Bone marrow (tissue), 2 donors: Measurements from ENCODE around the gene EGLN2.
"Not testable (repeated sequence)": the region's sequence is repeated elsewhere in the genome, so short reads cannot be mapped to it uniquely, and the experiment has no call there.

Experiments
- DNase-seq, 2 donors: peaks; one replicate each; lab custom pipeline; 2025; lab: John Stamatoyannopoulos, UW

Gene EGLN2

DNA sequence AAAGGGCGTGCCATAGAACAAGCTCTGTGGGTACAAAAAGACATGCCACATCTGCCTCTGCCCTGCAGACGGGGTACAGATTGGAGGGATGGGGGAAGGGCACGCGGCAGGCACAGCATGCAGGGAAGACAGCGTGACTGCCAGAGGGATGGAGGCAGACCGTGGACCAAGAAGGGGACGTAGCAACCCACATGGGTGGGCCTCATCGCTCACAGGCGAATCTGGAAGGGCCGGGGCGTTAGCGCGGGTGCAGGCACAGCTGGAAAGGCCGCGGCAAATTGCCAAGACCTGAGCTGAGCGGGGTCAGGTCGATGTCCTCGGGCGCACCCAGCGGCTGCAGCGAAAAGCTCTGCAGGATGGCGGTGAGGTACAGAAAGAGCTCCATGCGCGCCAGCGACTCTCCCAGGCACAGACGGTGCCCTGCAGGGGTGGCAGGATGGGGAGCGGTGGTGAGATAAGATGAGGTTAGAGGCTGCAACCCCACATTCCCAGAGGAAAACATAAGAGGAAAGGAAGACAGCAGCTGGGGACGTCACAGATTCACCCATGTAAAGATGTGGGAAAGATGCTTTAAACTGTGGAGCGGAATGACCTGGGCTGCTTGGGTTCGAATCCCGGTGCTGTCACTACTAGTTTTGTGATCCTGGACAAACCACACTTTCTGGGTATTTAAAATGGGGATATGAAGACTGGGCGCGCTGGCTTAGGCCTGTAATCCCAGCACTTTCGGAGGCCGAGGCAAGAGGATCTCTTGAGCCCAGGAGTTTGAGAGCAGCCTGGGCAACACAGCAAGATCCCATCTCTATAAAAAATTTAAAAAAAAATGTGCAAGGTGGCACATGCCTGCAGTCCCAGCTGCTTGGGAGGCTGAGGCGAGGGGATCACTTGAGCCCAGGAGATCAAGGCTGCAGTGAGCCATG, 19.7 kb downstream of the EGLN2 start:
- peak; percentile 45 to 56 for DNase-seq

DNA sequence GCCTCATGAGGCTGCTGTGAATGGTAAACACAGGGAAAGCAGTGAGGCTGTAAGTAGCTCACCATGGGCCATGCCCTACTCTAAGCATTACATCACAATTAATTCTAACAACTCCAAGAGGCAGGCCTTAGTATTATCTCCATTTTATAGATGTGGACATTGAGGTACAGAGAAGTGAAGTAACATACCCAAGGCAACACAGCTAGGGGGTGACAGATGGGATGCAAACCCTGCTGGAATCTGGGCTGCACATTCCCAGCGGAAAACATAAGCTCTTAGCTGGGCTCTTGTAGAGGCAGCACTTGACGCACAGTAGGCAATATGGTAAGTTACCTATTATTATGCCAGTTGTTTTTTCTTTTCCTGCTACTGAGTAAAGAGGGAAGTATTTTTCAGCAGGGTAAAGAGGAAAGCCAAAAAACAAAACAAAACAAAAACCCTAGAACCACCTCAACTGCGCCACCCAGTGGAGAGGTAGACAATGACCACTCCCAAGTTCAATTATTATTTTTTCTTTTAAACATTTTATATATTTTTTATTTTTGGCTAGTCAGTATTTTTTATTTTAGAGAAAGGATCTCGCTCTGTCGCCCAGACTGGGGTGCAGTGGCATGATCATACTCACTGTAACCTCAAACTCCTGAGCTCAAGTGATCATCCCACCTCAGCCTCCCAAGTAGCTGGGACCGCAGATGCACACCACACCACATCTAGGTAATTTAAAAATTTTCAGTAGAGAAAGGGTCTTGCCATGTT, 20.7 kb downstream of the EGLN2 start:
- DNase-seq, result peak in 1 of 2 donors; percentile 41

DNA sequence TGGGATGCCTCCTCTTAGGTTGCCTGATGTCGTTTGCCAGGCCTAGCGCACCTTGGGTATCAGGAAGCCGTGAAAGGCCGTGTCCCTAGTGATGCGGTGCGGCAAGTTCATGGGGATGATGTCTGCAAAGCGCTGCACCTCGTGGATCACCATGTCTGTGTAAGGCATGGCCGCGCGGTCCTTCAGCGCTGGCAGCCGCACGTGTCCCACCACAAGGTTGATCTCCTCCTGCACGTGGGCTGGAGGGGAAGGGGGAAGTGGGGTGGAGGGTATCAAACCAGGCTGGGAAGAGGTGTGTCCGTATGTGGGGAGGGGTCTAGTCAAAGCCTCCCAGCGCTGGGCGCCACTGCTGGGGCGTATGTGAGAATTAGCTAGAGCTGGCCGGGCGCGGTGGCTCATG, 23.2 kb downstream of the EGLN2 start:
- DNase-seq, result no peak

DNA sequence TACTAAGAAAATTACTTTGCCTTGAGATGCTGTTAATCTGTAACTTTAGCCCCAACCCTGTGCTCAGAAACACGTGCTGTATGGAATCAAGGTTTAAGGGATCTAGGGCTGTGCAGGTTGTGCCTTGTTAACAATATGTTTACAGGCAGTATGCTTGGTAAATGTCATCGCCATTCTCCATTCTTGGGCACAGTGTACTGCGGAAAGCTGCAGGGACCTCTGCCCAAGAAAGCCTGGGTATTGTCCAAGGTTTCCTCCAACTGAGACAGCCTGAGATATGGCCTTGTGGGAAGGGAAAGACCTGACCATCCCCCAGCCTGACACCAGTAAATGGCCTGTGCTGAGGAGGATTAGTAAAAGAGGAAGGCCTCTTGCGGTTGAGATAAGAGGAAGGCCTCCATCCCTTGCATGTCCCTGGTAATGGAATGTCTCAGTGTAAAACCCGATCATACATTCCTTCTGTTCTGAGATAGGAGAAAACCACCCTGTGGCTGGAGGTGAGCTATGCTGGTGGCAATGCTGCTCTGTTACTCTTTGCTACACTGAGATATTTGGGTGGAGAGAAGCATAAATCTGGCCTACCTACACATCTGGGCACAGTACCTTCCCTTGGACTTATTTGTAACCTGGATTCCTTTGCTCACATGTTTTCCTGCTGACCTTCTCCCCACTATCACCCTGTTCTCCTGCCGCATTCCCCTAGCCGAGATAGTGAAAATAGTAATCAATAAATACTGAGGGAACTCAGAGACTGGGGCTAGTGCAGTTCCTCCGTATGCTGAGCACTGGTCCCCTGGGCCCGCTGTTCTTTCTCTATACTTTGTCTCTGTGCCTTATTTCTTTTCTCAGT, 23.9 kb downstream of the EGLN2 start:
- DNase-seq, result not testable (repeated sequence)

DNA sequence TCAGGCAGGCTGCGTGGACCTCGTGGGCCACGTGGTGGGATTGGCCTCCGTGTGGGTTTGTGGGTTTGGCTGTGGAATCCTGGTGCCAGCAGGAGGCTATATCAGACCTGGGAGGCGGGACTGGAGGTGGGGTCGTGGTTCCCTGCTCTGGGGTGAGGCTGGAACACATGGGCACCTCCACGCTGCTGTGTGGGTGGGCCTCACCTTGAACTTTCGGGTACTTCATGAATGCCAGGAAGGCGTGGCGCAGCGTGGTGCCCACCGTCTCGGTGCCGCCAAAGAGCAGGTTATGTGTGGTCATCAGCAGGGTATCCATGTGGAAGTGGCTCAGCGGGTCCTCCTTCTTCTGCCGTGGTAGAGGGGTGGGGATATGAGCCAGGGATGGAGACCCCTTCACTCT, 25.9 kb downstream of the EGLN2 start:
- not testable (repeated sequence) for DNase-seq

DNA sequence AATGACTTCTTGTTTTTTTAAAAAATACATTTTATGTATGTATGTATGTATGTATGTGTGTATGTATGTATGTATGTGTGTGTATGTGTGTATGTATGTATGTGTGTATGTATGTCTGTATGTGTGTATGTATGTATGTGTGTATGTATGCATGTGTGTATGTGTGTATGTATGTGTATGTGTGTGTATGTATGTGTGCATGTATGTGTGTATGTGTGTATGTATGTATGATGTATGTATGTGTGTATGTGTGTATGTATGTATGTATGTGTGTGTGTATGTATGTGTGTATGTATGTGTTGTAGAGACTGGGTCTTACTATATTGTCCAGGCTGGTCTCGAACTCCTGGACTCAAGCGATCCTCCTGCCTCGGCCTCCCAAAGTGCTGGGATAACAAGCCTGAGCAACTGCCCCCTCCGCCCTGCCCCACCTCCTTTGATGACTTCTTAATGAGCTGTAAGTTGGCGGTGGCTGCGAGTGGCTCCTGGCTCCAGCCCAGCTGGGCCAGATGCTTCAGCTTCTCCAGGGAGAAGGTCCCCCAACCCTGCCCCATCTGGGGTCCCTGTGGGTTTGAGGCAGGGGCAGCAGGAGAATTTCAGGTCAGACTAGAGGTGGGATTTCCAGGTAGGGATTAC, 26.6 kb downstream of the EGLN2 start:
- DNase-seq, result not testable (repeated sequence)

DNA sequence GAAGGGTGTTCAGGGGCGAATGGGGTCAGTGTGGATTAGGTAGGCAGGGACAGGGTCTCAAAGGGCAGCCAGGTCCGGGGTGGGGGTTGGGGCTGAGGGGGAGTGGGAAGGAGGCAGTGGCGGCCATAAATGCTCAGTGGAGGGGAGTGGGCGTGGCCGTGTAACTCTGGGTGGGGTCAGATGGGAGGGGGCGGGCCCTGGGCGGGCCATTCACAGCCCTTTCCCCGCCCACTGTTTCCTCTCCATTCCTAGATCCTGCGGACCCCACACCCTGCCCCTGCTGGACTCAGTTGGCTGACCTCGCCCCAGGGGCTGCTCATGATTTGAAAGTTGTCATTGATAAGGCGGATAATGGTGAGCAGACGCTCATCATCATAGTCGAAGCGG, 27.3 kb downstream of the EGLN2 start:
- not testable (repeated sequence) for DNase-seq

DNA sequence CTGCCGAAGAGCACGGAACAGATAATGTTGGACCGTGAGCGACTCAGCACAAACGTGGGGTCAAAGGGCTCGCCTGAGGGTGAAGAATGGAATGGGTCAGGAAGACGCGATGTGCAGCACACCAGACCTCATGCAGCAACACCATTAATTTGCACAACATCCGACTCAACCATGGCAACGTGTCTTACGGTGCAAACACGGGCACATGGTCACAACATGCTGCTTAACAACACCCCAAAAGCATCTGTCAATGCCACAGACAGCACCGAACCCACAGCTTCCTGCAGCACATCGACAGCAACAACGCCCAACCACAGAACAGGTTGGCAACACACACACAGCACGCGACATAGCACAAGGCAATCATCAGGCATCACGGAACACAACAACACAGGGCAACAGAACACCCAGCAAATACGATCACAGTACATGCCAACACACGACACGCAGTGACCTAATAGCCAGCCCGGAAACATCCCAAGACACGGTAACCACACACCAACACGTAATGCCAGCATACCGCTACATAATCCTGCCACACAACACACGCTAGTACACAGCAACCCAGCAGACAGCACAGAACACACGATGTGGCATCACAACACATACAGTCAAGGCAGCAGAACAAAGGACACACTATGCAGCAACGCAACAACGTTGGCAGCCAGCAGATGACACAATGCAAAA, 27.9 kb downstream of the EGLN2 start:
- not testable (repeated sequence) for DNase-seq

DNA sequence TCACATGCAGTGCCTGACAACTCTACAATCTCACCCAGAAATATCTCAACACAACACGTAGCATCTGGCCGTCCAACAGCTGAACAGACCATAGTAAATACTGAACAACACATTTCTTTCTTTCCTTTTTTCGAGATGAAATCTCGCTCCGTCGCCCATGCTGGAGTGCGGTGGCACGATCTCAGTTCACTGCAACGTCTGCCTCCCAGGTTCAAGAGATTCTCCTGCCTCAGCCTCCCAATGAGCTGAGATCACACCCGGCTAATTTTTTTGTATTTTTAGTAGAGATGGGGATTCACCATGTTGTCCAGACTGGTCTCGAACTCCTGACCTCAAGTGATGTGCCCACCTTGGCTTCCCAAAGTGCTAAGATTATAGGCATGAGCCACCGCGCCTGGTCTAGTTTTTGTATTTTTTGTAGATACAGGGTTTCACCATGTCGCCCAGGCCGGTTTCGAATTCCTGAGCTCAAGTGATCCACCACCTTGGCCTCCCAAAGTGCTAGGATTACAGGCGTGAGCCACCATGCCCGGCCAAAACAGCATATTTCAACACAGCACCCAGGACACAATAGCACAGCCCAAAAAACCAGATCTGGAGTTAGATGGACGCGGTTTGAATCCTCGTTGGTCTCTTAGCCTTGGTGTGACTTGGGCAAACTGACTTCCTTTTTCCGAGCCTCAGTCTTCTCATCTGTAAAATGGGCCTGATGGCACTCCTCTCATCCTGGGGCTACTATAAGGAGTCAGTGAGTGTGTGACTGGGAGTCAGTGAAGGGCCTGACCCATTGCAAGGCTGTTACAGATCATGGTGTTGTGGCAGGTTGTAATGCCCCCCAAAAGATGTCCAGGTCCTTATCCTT, 28.6 kb downstream of the EGLN2 start:
- no peak for DNase-seq

DNA sequence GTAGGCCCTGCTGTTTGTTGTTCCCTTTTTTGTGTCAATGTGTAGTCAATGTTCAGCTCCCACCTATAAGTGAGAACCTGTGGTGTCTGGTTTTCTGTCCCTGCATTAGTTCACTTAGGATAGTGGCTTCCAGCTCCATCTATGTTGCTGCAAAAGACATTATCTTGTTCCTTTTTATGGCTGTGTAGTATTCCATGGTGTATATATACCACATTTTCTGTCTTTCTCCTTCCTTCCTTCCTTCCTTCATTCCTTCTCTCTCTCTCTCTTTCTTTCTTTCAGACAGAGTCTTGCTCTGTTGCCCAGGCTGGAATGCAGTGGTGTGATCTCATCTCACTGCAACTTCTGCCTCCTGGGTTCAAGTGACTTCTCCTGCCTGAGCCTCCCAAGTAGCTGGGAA, 30.2 kb downstream of the EGLN2 start:
- DNase-seq, result no peak

DNA sequence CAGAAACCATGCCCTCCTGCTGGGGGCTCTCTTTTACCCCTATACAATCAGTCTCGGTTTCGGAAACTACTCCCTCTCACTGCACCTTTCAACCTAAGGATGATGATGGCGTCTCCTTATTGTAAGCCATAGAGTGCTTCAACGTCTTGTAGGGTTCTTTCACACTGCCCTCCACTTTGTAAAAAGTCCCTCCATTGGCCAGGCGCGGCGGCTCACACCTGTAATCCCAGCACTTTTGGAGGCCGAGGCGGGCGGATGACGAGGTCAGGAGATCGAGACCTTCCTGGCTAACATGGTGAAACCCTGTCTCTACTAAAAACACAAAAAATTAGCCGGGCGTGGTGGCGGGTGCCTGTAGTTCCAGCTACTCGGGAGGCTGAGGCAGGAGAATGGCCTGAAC, 31.8 kb downstream of the EGLN2 start:
- not testable (repeated sequence) for DNase-seq

DNA sequence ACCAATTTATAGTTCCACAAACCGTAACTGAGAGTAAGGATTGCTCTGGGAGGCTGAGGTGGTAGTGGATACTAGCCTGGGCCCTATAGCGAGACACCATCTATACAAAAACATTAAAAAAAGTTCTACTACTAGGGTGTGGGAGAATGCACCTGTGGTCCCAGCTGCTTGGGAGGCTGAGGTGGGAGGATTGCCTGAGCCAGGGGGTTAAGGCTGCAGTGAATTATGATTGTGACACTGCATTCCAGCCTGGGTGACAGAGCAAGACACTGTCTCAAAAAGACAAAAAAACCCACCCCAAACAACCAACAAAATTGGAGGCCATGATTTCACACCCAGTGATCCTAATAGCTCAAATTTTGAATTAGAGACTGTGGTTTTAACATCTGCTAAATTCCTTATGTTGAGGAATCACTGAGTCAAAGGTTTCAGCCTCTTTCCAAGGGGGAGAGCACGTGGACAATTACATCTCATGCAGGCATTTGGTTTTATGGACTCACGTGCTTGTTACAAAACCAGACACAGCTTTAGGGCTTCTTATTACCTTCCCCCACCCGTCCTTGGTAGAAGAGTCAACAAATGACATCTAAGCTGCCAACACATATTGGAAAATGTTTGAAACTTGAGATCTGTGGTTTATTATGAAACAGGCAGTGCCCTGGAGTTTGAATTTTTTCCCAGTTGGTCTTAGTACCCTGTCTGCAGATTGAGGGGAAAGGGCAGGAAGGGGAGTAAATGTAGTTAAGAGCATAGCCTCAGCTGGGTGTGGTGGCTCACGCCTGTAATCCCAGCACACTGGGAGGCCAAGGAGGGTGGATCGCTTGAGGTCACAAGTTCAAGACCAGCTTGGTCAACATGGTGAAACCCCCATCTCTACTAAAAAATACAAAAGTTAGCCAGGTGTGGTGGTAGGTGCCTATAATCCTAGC, 32.8 kb downstream of the EGLN2 start:
- no peak for DNase-seq

DNA sequence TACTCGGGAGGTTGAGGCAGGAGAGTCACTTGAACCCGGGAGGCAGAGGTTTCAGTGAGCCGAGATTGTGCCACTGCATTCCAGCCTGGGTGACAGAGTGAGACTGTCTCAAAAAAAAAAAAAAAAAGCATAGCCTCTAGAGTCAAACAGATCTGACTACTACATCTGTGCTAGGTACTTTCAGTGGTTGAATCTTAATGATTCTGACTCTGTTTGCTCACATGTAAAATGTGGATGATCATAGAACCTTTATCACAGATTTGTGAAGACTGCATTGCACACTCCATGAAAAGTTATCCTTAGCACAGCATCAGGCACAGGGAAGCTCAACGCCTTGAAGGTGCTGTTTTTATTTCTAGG, 33.4 kb downstream of the EGLN2 start:
- not testable (repeated sequence) for DNase-seq

DNA sequence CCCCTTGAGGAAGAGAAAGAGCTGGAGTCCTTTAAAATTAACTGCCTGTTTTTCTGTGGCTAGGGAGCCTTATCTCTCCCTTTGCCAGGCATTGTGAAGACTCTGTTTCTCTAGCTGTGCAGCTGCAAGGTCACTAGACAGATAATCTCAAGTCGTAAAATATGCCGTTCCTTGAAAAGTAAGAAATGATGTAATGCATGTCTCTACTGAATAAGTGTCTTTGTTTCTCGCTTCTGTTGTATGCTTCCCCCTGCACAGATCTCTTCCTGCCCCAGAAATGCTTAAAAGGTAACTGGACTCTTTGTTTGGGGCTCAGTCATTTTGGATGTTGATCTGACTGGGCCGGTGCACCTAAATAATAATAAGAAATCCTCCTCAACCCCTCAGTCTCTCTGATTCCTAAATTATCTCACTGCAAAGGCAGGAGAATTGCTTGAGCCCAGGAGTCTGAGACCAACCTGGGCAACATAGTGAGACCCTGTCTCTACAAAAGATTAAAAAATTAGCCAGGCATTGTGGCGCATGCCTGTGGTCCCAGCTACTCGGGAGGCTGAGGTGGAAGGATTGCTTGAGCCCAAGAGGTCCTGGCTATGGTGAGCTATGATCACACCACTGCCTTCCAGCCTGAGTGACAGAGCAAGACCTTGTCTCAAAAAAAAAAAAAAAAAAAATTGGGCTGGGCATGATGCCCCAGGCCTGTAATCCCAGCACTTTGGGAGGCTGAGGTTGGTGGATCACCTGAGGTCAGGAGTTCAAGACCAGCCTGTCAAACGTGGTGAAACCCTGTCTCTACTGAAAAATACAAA, 34.9 kb downstream of the EGLN2 start:
- not testable (repeated sequence) for DNase-seq

DNA sequence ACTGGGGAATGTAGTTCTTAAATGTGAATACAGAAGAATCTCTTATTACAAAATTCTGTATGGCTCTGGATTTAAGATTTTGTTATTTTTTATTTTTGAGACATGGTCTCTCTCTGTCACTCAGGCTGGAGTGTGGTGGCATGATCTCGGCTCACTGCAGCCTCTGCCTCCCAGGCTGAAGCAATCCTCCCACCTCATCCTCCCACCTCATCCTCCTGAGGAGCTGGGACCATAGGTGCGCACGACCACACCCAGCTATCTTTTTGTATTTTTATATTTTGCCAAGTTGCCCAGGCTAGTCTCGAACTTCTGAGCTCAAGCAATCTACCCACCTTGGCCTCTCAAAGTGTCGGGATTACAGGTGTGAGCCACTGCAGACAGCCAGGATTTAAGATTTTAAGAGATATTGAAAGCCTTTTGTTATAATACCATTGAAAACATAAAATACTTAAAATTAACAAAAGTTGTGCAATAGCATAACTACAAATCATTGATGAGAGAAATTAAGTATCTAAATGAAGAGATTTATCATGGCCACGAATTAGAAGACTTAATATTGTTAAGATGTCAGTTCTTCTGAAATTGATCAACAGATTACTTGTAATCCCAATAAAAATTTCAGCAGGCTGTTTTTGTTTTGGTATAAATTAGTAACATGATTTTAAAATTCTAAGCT, 37.9 kb downstream of the EGLN2 start:
- DNase-seq, result no peak

DNA sequence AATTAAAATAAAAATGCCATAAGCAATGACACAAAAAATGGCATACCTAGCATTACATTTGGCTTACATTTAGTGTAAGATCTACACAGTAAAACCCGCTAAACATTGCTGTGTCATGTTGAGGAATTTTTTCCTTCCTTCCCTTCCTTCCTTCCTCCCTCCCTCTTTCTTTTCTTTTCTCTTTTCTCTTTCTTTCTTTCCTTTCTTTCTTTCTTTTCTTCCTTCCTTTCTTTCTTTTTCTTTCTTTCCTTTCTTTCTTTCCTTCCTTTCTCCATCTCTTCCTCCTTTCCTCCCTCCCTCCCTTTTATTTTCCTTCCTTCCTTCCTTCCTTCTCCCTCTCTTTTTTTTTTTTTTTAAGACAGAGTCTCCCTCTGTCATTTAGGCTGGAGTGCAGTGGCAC, 39.5 kb downstream of the EGLN2 start:
- DNase-seq, result not testable (repeated sequence)

DNA sequence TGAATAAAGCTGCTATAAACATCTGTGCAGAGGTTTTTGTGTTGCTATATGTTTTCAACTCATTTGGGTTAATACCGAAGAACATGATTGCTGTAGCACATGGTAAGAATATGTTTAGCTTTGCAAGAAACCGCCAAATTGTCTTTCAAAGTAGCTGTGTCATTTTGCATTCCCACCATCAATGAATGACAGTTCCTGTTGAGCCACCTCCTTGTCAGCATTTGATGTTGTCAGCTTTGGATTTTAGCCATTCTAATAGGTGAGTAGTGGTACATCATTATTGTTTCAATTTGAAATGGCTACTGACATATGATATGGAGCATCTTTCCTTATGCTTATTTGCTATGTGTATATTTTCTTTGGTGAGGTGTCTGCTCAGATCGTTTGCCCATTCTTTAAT, 43.0 kb downstream of the EGLN2 start:
- DNase-seq, result not testable (repeated sequence)
